Parathyroid adenoma (tissue), 2 donors: ENCODE data around the gene MPHOSPH8.
A peak's percentile ranks its signal among the peaks of the same experiment; 100 is the strongest.

Experiments used
- H2AFZ ChIP-seq: fragments of 300-600 bp; sonication (generic); one replicate; pipeline ENCODE4 v1.7.0; 2017; ENCODE audit warnings: antibody characterized with exemption, mild to moderate bottlenecking
- H3K27ac ChIP-seq: fragments of 300-600 bp; sonication (generic); one replicate; pipeline ENCODE4 v1.7.0; 2017
- H3K27me3 ChIP-seq: fragments of 300-600 bp; sonication (generic); one replicate; pipeline ENCODE4 v1.7.0; 2017; ENCODE audit warnings: low read length; ENCODE audit not compliant: control insufficient read depth, insufficient read depth
- H3K36me3 ChIP-seq: fragments of 300-600 bp; sonication (generic); one replicate; pipeline ENCODE4 v1.7.0; 2017; ENCODE audit warnings: low read length; ENCODE audit not compliant: control insufficient read depth, insufficient read depth
- H3K4me1 ChIP-seq: fragments of 300-600 bp; sonication (generic); one replicate; pipeline ENCODE4 v1.7.0; 2017; ENCODE audit warnings: control low read depth
- H3K4me2 ChIP-seq: fragments of 300-600 bp; sonication (generic); one replicate; pipeline ENCODE4 v1.7.0; 2017; ENCODE audit warnings: low read length
- H3K4me3 ChIP-seq: fragments of 300-600 bp; sonication (generic); one replicate; pipeline ENCODE4 v1.7.0; 2017; ENCODE audit warnings: low read depth, low read length
- H3K79me2 ChIP-seq: fragments of 300-600 bp; sonication (generic); one replicate; pipeline ENCODE4 v1.7.0; 2017; ENCODE audit warnings: control low read depth
- H3K9ac ChIP-seq: fragments of 300-600 bp; sonication (generic); one replicate; pipeline ENCODE4 v1.7.0; 2017; ENCODE audit warnings: mild to moderate bottlenecking
- H3K9me3 ChIP-seq: fragments of 300-600 bp; sonication (generic); one replicate; pipeline ENCODE4 v1.7.0; 2017; ENCODE audit warnings: low read length; ENCODE audit not compliant: control insufficient read depth
- CTCF ChIP-seq: fragments of 300-600 bp; sonication (generic); IDR thresholded peaks from one replicate; pipeline ENCODE4 v1.7.0; 2017; ENCODE audit warnings: antibody characterized with exemption, mild to moderate bottlenecking
- donor health status: primary hyperparathyroidism.

The MPHOSPH8 gene

GRCh38 chr13:19597523-19597922 is 35.9 kb upstream of the MPHOSPH8 start:
- H3K9ac ChIP-seq, result no peak overlapping the region
- H3K27me3 ChIP-seq, result no peaks in the 10 kb centered on the region
- no peaks in the 10 kb centered on the region for H3K36me3 ChIP-seq
- H3K9me3 ChIP-seq, result no peaks in the 10 kb centered on the region
- H3K27ac ChIP-seq, result no peak overlapping the region
- H3K4me1 ChIP-seq, result no peaks in the 10 kb centered on the region
- no peak overlapping the region for H3K4me2 ChIP-seq
- H3K79me2 ChIP-seq, result no peaks in the 10 kb centered on the region
- no peak overlapping the region for H2AFZ ChIP-seq
- no peak for TF ChIP-seq CTCF
- no peak overlapping the region for H3K4me3 ChIP-seq

GRCh38 chr13:19601749-19602725 is 31.4 kb upstream of the MPHOSPH8 start:
- Histone ChIP-seq H3K4me1 (no peaks in the 10 kb centered on the region), H3K4me3 (peak overlapping the region; percentile 24), H3K79me2 (no peaks in the 10 kb centered on the region), H3K9ac (no peak overlapping the region), H3K9me3 (no peaks in the 10 kb centered on the region), H2AFZ (peak overlapping the region; percentile 79), H3K27ac (no peak overlapping the region), H3K4me2 (peak overlapping the region; percentile 71), H3K27me3 (no peaks in the 10 kb centered on the region), H3K36me3 (no peaks in the 10 kb centered on the region)
- TF ChIP-seq CTCF, result no peak

GRCh38 chr13:19604306-19604705 is 29.2 kb upstream of the MPHOSPH8 start:
- Histone ChIP-seq H2AFZ (no peak overlapping the region), H3K4me3 (no peak overlapping the region), H3K79me2 (no peaks in the 10 kb centered on the region), H3K4me1 (no peaks in the 10 kb centered on the region), H3K27me3 (no peaks in the 10 kb centered on the region), H3K9me3 (no peaks in the 10 kb centered on the region), H3K27ac (no peak overlapping the region), H3K4me2 (no peak overlapping the region), H3K36me3 (no peaks in the 10 kb centered on the region), H3K9ac (no peak overlapping the region)
- no peak for TF ChIP-seq CTCF

- no peak overlapping the region for H3K27ac ChIP-seq
- TF ChIP-seq CTCF, result no peak
- no peaks in the 10 kb centered on the region for H3K79me2 ChIP-seq
- H3K4me1 ChIP-seq, result no peaks in the 10 kb centered on the region
- no peak overlapping the region for H3K4me2 ChIP-seq
- H3K4me3 ChIP-seq, result no peak overlapping the region
- H3K9me3 ChIP-seq, result no peaks in the 10 kb centered on the region
- no peaks in the 10 kb centered on the region for H3K27me3 ChIP-seq
- no peak overlapping the region for H2AFZ ChIP-seq
- H3K36me3 ChIP-seq, result no peaks in the 10 kb centered on the region
- H3K9ac ChIP-seq, result no peak overlapping the region
These were observed 28.1 kb upstream of the MPHOSPH8 start for GRCh38 chr13:19605161-19605955.
